HG02885 (cell line): ENCODE results near the gene HEG1.

ENCODE experiments used
- ATAC-seq: cut with Tn5 transposase; IDR thresholded peaks from one replicate; pipeline ENCODE4 v1.9.1; 2021; ENCODE audit warnings: mild to moderate bottlenecking; ENCODE audit not compliant: unreplicated experiment, poor library complexity

The HEG1 gene

GRCh38 chr3:125023833-125024555 is 31.8 kb downstream of the HEG1 start:
- no peak for ATAC-seq

- no peak for ATAC-seq
Observed at GRCh38 chr3:125022206-125022605, 33.6 kb downstream of the HEG1 start.

GRCh38 chr3:125019271-125019670 is 36.5 kb downstream of the HEG1 start:
- no peak for ATAC-seq

- ATAC-seq: no peak
Observed at GRCh38 chr3:125017406-125017805, 38.4 kb downstream of the HEG1 start.

GRCh38 chr3:125014570-125015179 is 41.1 kb downstream of the HEG1 start:
- ATAC-seq: no peak

GRCh38 chr3:125013095-125013494 is 42.7 kb downstream of the HEG1 start:
- ATAC-seq: no peak

GRCh38 chr3:125011941-125012340 is 43.9 kb downstream of the HEG1 start:
- no peak for ATAC-seq

- ATAC-seq: no peak
Observed at GRCh38 chr3:125010393-125010792, 45.4 kb downstream of the HEG1 start.

- no peak for ATAC-seq
Observed at GRCh38 chr3:125008766-125009165, 47.0 kb downstream of the HEG1 start.

GRCh38 chr3:125006291-125006731 is 49.5 kb downstream of the HEG1 start:
- ATAC-seq: no peak

GRCh38 chr3:125005676-125006075 is 50.1 kb downstream of the HEG1 start:
- no peak for ATAC-seq

GRCh38 chr3:125005222-125005621 is 50.6 kb downstream of the HEG1 start:
- no peak for ATAC-seq

- no peak for ATAC-seq
Observed at GRCh38 chr3:125003859-125004595, 51.8 kb downstream of the HEG1 start.

- ATAC-seq: no peak
Observed at GRCh38 chr3:125003369-125003853, 52.4 kb downstream of the HEG1 start.

- ATAC-seq: no peak
Observed at GRCh38 chr3:125002414-125003368, 53.1 kb downstream of the HEG1 start.

- no peak for ATAC-seq
Observed at GRCh38 chr3:125001557-125002413, 54.0 kb downstream of the HEG1 start.

- no peak for ATAC-seq
Observed at GRCh38 chr3:125000661-125001060, 55.1 kb downstream of the HEG1 start.

- no peak for ATAC-seq
Observed at GRCh38 chr3:124999897-125000435, 55.8 kb downstream of the HEG1 start.

- ATAC-seq: no peak
Observed at GRCh38 chr3:124999317-124999716, 56.5 kb downstream of the HEG1 start.
